Limb (tissue), 2 donors: ENCODE data around the gene PPL.
"Not testable (repeated sequence)": the region's sequence is repeated elsewhere in the genome, so short reads cannot be mapped to it uniquely, and the experiment has no call there.

ENCODE experiments used
- DNase-seq, 2 donors: peaks; one replicate each; pipeline ENCODE4 v3.0.0-alpha.2; 2016; ENCODE audit errors: extremely low spot score in 2 of 2

Gene PPL

GRCh38 chr16:4936991-4937781, at the start of gene PPL:
Gene PPL (minus strand): TSS chr16:4937148. CDS start chr16:4937045, 103 bp downstream.
- DNase-seq, result no peak

- DNase-seq, result no peak
Measured at GRCh38 chr16:4984174-4984990, 47.4 kb upstream of the PPL start.

- DNase-seq, result no peak
Measured at GRCh38 chr16:4982056-4982867, 45.3 kb upstream of the PPL start.

GRCh38 chr16:4981473-4981872, 44.5 kb upstream of the PPL start:
- DNase-seq, result no peak

GRCh38 chr16:4980691-4981090, 43.7 kb upstream of the PPL start:
- DNase-seq, result no peak

GRCh38 chr16:4979736-4980660, 43.0 kb upstream of the PPL start:
- DNase-seq, result no peak

- no peak for DNase-seq
Measured at GRCh38 chr16:4979164-4979563, 42.2 kb upstream of the PPL start.

GRCh38 chr16:4976611-4977145, 39.7 kb upstream of the PPL start:
- DNase-seq, result no peak

- no peak for DNase-seq
Measured at GRCh38 chr16:4976079-4976478, 39.1 kb upstream of the PPL start.

- DNase-seq, result no peak
Measured at GRCh38 chr16:4972938-4973587, 36.1 kb upstream of the PPL start.

GRCh38 chr16:4970010-4970409, 33.1 kb upstream of the PPL start:
- no peak for DNase-seq

- no peak for DNase-seq
Measured at GRCh38 chr16:4968879-4969483, 32.0 kb upstream of the PPL start.

GRCh38 chr16:4968278-4968677, 31.3 kb upstream of the PPL start:
- DNase-seq, result not testable (repeated sequence)

- DNase-seq, result no peak
Measured at GRCh38 chr16:4966736-4967453, 29.9 kb upstream of the PPL start.

- DNase-seq, result not testable (repeated sequence)
Measured at GRCh38 chr16:4963527-4963926, 26.6 kb upstream of the PPL start.

- DNase-seq, result no peak
Measured at GRCh38 chr16:4962716-4963115, 25.8 kb upstream of the PPL start.

GRCh38 chr16:4960579-4960978, 23.6 kb upstream of the PPL start:
- DNase-seq, result no peak

- DNase-seq, result no peak
Measured at GRCh38 chr16:4958510-4959438, 21.8 kb upstream of the PPL start.
